HCT116 (cell line): ENCODE data around the gene SMARCD1.

Experiments used
- CEBPB ChIP-seq: IDR thresholded peaks from 2 replicates; pipeline ENCODE4 v1.6.1; 2012; ENCODE audit warnings: low read depth
- EZH2 ChIP-seq: fragments of 200-600 bp; sonication (generic); IDR thresholded peaks from 2 replicates; pipeline ENCODE4 v1.6.1; 2017; ENCODE audit warnings: antibody characterized with exemption, mixed run types
- EZH2phosphoT487 ChIP-seq: fragments of 200-600 bp; IDR thresholded peaks from 2 replicates; pipeline ENCODE4 v1.6.1; 2018; ENCODE audit warnings: antibody characterized with exemption, borderline replicate concordance
- JUND ChIP-seq: IDR thresholded peaks from 2 replicates; pipeline ENCODE4 v1.6.1; 2012
- POLR2A ChIP-seq: IDR thresholded peaks from 2 replicates; pipeline ENCODE4 v1.7.0; 2011; ENCODE audit warnings: borderline replicate concordance; ENCODE audit not compliant: insufficient read depth, insufficient read length; ENCODE audit errors: extremely low read depth
- POLR2AphosphoS5 ChIP-seq: IDR thresholded peaks from 2 replicates; pipeline ENCODE4 v1.6.1; 2011; ENCODE audit warnings: mild to moderate bottlenecking, low read depth, low read length, moderate library complexity
- RAD21 ChIP-seq: IDR thresholded peaks from 2 replicates; pipeline ENCODE4 v1.6.1; 2012; ENCODE audit warnings: low read depth, mild to moderate bottlenecking
- SIN3A ChIP-seq: IDR thresholded peaks from 2 replicates; pipeline ENCODE4 v1.6.1; 2012; ENCODE audit warnings: low read depth
- SRF ChIP-seq: IDR thresholded peaks from 2 replicates; pipeline ENCODE4 v1.6.1; 2012; ENCODE audit warnings: low read depth
- ZFX ChIP-seq: fragments of 450-650 bp; IDR thresholded peaks from 2 replicates; pipeline ENCODE4 v1.6.1; 2017
- TF ChIP-seq, protein P1 (sequence below), 3 experiments: fragments of 200-600 bp in 1 of 3; sonication (generic) in 1 of 3; IDR thresholded peaks in 2 of 3; conservative IDR thresholded peaks in 1 of 3; 2 replicates each; pipeline ENCODE4 v1.5.1; 2012 to 2017; ENCODE audit warnings: low read depth in 2 of 3, low read length in 2 of 3, antibody characterized with exemption in 1 of 3, borderline replicate concordance in 1 of 3, control low read depth in 1 of 3, mild to moderate bottlenecking in 1 of 3, mixed read lengths in 1 of 3, mixed run types in 1 of 3, moderate library complexity in 1 of 3; ENCODE audit not compliant: insufficient read depth in 1 of 3
- TF ChIP-seq, protein P2 (sequence below): IDR thresholded peaks from 2 replicates; pipeline ENCODE4 v1.6.1; 2011; ENCODE audit warnings: mild to moderate bottlenecking, low read length, moderate library complexity; ENCODE audit not compliant: insufficient replicate concordance; ENCODE audit errors: extremely low read depth

DNA sequence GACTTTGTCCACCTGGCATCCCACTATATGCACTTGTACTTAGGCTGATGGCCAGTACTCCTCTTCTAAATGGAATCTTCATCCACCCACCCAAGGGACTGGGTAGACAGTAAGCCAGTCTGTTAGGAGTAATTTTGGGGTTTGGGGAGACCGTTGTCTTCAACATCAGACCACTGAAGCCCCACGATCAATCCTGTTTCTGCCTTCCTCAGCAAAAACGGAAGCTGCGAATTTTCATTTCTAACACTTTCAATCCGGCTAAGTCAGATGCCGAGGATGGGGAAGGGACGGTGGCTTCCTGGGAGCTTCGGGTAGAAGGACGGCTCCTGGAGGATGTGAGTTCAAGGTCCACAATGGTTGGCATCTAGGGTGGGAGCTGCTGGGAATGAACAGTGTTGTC lies 2.0 kb downstream of the SMARCD1 start:
- TF ChIP-seq, protein P1, sequence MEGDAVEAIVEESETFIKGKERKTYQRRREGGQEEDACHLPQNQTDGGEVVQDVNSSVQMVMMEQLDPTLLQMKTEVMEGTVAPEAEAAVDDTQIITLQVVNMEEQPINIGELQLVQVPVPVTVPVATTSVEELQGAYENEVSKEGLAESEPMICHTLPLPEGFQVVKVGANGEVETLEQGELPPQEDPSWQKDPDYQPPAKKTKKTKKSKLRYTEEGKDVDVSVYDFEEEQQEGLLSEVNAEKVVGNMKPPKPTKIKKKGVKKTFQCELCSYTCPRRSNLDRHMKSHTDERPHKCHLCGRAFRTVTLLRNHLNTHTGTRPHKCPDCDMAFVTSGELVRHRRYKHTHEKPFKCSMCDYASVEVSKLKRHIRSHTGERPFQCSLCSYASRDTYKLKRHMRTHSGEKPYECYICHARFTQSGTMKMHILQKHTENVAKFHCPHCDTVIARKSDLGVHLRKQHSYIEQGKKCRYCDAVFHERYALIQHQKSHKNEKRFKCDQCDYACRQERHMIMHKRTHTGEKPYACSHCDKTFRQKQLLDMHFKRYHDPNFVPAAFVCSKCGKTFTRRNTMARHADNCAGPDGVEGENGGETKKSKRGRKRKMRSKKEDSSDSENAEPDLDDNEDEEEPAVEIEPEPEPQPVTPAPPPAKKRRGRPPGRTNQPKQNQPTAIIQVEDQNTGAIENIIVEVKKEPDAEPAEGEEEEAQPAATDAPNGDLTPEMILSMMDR (IDR thresholded peaks at IDR 0.05 in 2 of 3, conservative IDR thresholded peaks at IDR 0.05 in 1 of 3; ENCODE audit: borderline replicate concordance in 1 of 3, insufficient read depth in 1 of 3, low read depth in 2 of 3, low read length in 2 of 3): no peak
- TF ChIP-seq POLR2A (no peak), JUND (no peak), RAD21 (no peak), EZH2 (no peak), SRF (no peak), CEBPB (no peak), EZH2phosphoT487 (no peak), POLR2AphosphoS5 (no peak), ZFX (no peak), SIN3A (no peak)
- TF ChIP-seq, protein P2, sequence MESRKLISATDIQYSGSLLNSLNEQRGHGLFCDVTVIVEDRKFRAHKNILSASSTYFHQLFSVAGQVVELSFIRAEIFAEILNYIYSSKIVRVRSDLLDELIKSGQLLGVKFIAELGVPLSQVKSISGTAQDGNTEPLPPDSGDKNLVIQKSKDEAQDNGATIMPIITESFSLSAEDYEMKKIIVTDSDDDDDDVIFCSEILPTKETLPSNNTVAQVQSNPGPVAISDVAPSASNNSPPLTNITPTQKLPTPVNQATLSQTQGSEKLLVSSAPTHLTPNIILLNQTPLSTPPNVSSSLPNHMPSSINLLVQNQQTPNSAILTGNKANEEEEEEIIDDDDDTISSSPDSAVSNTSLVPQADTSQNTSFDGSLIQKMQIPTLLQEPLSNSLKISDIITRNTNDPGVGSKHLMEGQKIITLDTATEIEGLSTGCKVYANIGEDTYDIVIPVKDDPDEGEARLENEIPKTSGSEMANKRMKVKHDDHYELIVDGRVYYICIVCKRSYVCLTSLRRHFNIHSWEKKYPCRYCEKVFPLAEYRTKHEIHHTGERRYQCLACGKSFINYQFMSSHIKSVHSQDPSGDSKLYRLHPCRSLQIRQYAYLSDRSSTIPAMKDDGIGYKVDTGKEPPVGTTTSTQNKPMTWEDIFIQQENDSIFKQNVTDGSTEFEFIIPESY: no peak
